Measurements from ENCODE around the gene COL6A3. TPM values are rescaled to one million over a fixed set of nuclear protein-coding genes. Genes with fewer than 3 reads are reported as not detected.

Gene COL6A3
- total RNA-seq, 4 donors from 2014 or later: 105 to 712 (median 274) TPM

- DNase-seq (ENCODE audit: low spot score): no peak
- TF ChIP-seq, protein P1, sequence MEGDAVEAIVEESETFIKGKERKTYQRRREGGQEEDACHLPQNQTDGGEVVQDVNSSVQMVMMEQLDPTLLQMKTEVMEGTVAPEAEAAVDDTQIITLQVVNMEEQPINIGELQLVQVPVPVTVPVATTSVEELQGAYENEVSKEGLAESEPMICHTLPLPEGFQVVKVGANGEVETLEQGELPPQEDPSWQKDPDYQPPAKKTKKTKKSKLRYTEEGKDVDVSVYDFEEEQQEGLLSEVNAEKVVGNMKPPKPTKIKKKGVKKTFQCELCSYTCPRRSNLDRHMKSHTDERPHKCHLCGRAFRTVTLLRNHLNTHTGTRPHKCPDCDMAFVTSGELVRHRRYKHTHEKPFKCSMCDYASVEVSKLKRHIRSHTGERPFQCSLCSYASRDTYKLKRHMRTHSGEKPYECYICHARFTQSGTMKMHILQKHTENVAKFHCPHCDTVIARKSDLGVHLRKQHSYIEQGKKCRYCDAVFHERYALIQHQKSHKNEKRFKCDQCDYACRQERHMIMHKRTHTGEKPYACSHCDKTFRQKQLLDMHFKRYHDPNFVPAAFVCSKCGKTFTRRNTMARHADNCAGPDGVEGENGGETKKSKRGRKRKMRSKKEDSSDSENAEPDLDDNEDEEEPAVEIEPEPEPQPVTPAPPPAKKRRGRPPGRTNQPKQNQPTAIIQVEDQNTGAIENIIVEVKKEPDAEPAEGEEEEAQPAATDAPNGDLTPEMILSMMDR (IDR thresholded peaks at IDR 0.05): no peak
- no peak for ATAC-seq (ENCODE audit: low FRiP score)
Observed at GRCh38 chr2:237276716-237277490, 137.1 kb downstream of the COL6A3 start.

Other genes starting within 250 kb of the COL6A3 start
- gene MLPH, start 73.1 kb upstream of the COL6A3 start, total RNA-seq: 10 to 100 TPM in 1 of 4 donors, 1 to 10 TPM in 3; 3.8 to 23.6 (median 6.4) TPM
- gene PRLH, start 152.4 kb upstream of the COL6A3 start, total RNA-seq: not detected
- gene RAB17, start 176.6 kb upstream of the COL6A3 start, total RNA-seq: 1 to 10 TPM in 2 of 4 donors, under 1 TPM in 1, not detected in 1; 0.84 to 8.6 (median 3.5) TPM
- 100 to 1,000 TPM in 3 of 4 donors, 10 to 100 TPM in 1; 90.0 to 257 (median 113) TPM for gene LRRFIP1, start 213.4 kb upstream of the COL6A3 start, total RNA-seq

Measured in omental fat pad (tissue), 4 donors.